MCF 10A (cell line): ENCODE data around the gene COQ5. TPM values are rescaled to one million over a fixed set of nuclear protein-coding genes. Genes with fewer than 3 reads are reported as not detected.

Experiments
- BruUV-seq: library from RNA; stranded (reverse); fragments of 400-500 nt; replicated peaks from 2 replicates; lab custom pipeline; 2021; lab: Mats Ljungman, UMichigan
- CTCF ChIA-PET: fragments of 300-600 bp; sonication (Branson Sonifier 250); formaldehyde crosslinking; extraction: SDS; loops from one replicate; lab custom pipeline; 2021; ENCODE audit warnings: antibody characterized with exemption, inconsistent platforms; lab: Yijun Ruan, JAX
- POLR2A ChIA-PET: fragments of 300-600, 350-650 bp; sonication (Branson Sonifier 250); formaldehyde crosslinking; extraction: SDS; loops from one replicate; lab custom pipeline; 2020; ENCODE audit warnings: antibody characterized with exemption, inconsistent platforms; lab: Yijun Ruan, JAX
- DNase-seq: peaks from one replicate; pipeline ENCODE4 v3.0.0-alpha.2; 2018; ENCODE audit not compliant: unreplicated experiment
- H3K27ac Mint-ChIP-seq: one replicate; pipeline ENCODE4 v1.8.0; 2022; ENCODE audit warnings: mild to moderate bottlenecking, low read depth, mixed read lengths; ENCODE audit not compliant: unreplicated experiment
- H3K27me3 Mint-ChIP-seq: one replicate; pipeline ENCODE4 v1.8.0; 2022; ENCODE audit warnings: mixed read lengths; ENCODE audit not compliant: insufficient read depth, unreplicated experiment
- H3K36me3 Mint-ChIP-seq: one replicate; pipeline ENCODE4 v1.8.0; 2022; ENCODE audit warnings: mild to moderate bottlenecking, moderate library complexity, mixed read lengths; ENCODE audit not compliant: insufficient read depth, unreplicated experiment
- H3K4me1 Mint-ChIP-seq: one replicate; pipeline ENCODE4 v1.8.0; 2022; ENCODE audit warnings: mixed read lengths; ENCODE audit not compliant: insufficient read depth, unreplicated experiment
- H3K4me3 Mint-ChIP-seq: one replicate; pipeline ENCODE4 v1.8.0; 2022; ENCODE audit warnings: mild to moderate bottlenecking, moderate library complexity, mixed read lengths; ENCODE audit not compliant: unreplicated experiment
- H3K9me3 Mint-ChIP-seq: one replicate; pipeline ENCODE4 v1.8.0; 2022; ENCODE audit warnings: mixed read lengths; ENCODE audit not compliant: unreplicated experiment
- intact Hi-C: fragments of 100-400 bp; cut with micrococcal nuclease; formaldehyde crosslinking; loops from 2 replicates; pipeline ENCODE4 v1.14.1; 2022
- total RNA-seq: library from RNA; stranded (reverse); gene quantifications from 2 replicates; pipeline ENCODE4 v1.2.3, GENCODE V29; 2022
- TF ChIP-seq, protein P1 (sequence below): fragments of 200-600 bp; IDR thresholded peaks from one replicate; pipeline ENCODE4 v1.8.0; 2022; ENCODE audit warnings: antibody characterized with exemption, mild to moderate bottlenecking; ENCODE audit not compliant: unreplicated experiment

COQ5 gene
- total RNA-seq, 1 experiment from 2014 or later, result 22.9 TPM

DNA sequence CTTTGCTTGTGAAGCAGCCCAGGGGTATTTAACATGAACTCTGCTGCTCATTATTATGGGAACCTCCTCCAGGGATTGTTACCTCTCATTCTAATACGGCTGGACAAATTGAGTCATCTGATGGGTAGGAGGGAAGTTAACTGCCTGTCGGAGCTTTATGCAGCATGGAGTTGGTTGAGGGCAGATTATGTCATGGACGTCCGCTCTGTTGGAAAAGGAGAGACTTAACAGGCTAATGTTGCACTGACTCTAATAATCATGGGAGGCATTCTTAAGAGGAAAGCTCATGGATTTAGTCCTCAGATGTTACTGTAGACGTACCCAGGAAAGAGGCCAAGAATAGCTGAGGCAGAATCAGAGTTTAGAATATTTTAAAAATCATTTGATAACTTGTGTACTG, 42.3 kb upstream of the COQ5 start:
- H3K36me3 Mint-ChIP-seq, result peaks cover 99% of the 10 kb centered on the region
- no peaks in the 10 kb centered on the region for H3K9me3 Mint-ChIP-seq
- intact Hi-C loops, result no loop called here
- H3K27me3 Mint-ChIP-seq, result no peaks in the 10 kb centered on the region
- H3K4me1 Mint-ChIP-seq, result peaks cover 5% of the 10 kb centered on the region
- peak overlapping the region; percentile 40 for H3K27ac Mint-ChIP-seq
- POLR2A ChIA-PET, result interaction anchor here (1.1 to 3.1 kb wide), 3 partner anchors 9 to 36 kb away, joined by 3 to 29 read pairs (median 3); partner anchors contain the start of gene POP5
- CTCF ChIA-PET, result interaction anchor here (0.6 to 2.3 kb wide), 3 partner anchors 12 to 73 kb away, joined by 3 to 9 read pairs (median 3); partner anchors contain the start of gene COQ5
- TF ChIP-seq, protein P1, sequence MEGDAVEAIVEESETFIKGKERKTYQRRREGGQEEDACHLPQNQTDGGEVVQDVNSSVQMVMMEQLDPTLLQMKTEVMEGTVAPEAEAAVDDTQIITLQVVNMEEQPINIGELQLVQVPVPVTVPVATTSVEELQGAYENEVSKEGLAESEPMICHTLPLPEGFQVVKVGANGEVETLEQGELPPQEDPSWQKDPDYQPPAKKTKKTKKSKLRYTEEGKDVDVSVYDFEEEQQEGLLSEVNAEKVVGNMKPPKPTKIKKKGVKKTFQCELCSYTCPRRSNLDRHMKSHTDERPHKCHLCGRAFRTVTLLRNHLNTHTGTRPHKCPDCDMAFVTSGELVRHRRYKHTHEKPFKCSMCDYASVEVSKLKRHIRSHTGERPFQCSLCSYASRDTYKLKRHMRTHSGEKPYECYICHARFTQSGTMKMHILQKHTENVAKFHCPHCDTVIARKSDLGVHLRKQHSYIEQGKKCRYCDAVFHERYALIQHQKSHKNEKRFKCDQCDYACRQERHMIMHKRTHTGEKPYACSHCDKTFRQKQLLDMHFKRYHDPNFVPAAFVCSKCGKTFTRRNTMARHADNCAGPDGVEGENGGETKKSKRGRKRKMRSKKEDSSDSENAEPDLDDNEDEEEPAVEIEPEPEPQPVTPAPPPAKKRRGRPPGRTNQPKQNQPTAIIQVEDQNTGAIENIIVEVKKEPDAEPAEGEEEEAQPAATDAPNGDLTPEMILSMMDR, result no peak
- no peak overlapping the region for H3K4me3 Mint-ChIP-seq
- DNase-seq, result no peak
- no TSS peak for BruUV-seq

DNA sequence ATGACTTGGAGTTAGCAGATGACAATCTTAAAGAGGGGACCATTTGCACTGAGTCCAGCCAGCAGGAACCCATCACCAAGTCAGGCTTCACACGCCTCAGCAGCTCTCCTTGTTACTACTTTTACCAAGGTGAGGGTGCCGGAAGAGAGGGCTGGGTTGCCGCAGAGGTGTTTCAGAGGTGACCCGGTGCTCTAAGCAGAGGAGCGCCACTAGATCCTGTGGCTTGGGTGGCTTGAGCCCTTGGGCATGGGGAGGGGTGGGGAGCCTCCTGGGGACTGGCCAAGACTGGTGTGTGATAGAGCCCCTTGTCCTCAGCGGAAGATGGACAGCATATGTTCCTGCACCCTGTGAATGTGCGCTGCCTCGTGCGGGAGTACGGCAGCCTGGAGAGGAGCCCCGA, 34.5 kb upstream of the COQ5 start:
- no peaks in the 10 kb centered on the region for H3K4me1 Mint-ChIP-seq
- no TSS peak for BruUV-seq
- H3K27ac Mint-ChIP-seq, result no peak overlapping the region
- H3K36me3 Mint-ChIP-seq, result peaks cover 96% of the 10 kb centered on the region
- H3K4me3 Mint-ChIP-seq, result no peak overlapping the region
- TF ChIP-seq, protein P1, result no peak
- DNase-seq, result no peak
- H3K27me3 Mint-ChIP-seq, result no peaks in the 10 kb centered on the region
- CTCF ChIA-PET, result no interaction called here
- POLR2A ChIA-PET, result no interaction called here
- intact Hi-C loops, result no loop called here
- H3K9me3 Mint-ChIP-seq, result no peaks in the 10 kb centered on the region

DNA sequence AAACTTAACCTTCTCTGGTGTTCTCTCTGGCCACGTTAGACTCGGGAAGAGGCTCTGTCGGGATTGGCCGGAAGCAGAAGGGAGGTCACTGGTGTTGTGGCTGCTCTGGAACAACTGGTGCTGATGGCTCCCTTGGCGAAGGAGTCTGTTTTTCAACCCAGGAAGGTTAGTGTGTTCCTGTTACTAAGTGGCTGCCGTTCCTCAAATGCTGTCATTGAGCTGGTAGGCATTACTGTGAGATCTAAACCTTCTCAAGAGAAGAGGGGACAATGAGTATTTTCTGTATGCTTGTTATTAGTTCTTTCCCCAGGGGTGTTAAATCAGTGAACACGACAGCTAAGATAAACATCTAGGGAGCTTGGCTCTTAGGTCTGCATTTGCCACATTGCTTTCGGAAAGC, 33.9 kb upstream of the COQ5 start:
- TF ChIP-seq, protein P1, result no peak
- Mint-ChIP-seq H3K9me3 (no peaks in the 10 kb centered on the region), H3K4me1 (no peaks in the 10 kb centered on the region), H3K36me3 (peaks cover 96% of the 10 kb centered on the region), H3K4me3 (no peak overlapping the region), H3K27me3 (no peaks in the 10 kb centered on the region), H3K27ac (no peak overlapping the region)
- CTCF ChIA-PET, result no interaction called here
- BruUV-seq, result no TSS peak
- DNase-seq, result no peak
- POLR2A ChIA-PET, result no interaction called here
- intact Hi-C loops, result no loop called here

DNA sequence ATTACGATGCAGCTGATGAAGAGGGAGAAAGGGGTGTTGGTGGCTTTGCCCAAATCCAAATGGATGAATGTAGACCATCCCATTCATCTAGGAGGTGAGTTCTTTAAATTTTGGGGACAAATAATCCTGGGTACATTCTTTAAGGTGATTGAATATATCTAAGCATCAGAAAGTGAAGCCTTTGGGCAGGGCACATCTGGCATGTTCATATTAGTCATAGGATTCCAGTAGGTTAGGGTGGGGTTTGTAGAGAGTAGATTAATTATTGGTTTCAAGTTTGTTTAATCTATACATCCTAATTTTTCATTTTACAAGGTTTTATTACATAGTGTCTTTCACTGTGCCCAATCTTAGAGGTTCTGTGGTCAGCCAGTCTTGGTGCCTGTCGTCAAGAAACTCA, 28.6 kb upstream of the COQ5 start:
- DNase-seq, result no peak
- POLR2A ChIA-PET, result no interaction called here
- Mint-ChIP-seq H3K4me3 (no peak overlapping the region), H3K4me1 (peaks cover 8% of the 10 kb centered on the region), H3K27me3 (no peaks in the 10 kb centered on the region), H3K27ac (no peak overlapping the region), H3K36me3 (peaks cover 98% of the 10 kb centered on the region), H3K9me3 (no peaks in the 10 kb centered on the region)
- TF ChIP-seq, protein P1, result no peak
- TSS peak; percentile 13 for BruUV-seq
- intact Hi-C loops, result no loop called here
- CTCF ChIA-PET, result no interaction called here
